WTC11 (cell line): ENCODE measurements around the gene OSBP2. TPM values are rescaled to one million over a fixed set of nuclear protein-coding genes. Genes with fewer than 3 reads are reported as not detected.

Source experiments
- ATAC-seq: fragments of 200-7000 bp; cut with Tn5 transposase; 2 replicates; pipeline ENCODE4 v1.10.0; 2021; ENCODE audit warnings: mild to moderate bottlenecking, moderate library complexity
- CTCF ChIA-PET: fragments of 300-600 bp; sonication (Branson Sonifier 250); formaldehyde crosslinking; loops from one replicate; lab custom pipeline; 2021; ENCODE audit warnings: antibody characterized with exemption; lab: Charles Lee
- POLR2A ChIA-PET: fragments of 350-600 bp; sonication (Branson Sonifier 250); formaldehyde crosslinking; loops from one replicate; lab custom pipeline; 2021; ENCODE audit warnings: antibody characterized with exemption; lab: Charles Lee
- DNase-seq: peaks from one replicate; pipeline ENCODE4 v3.0.0; 2021; ENCODE audit warnings: low spot score
- H3K27ac Mint-ChIP-seq: 2 replicates; pipeline ENCODE4 v1.8.0; 2021; ENCODE audit warnings: mixed read lengths
- H3K27me3 Mint-ChIP-seq: 2 replicates; pipeline ENCODE4 v1.8.0; 2021; ENCODE audit warnings: low read depth, mild to moderate bottlenecking, moderate library complexity, mixed read lengths
- H3K36me3 Mint-ChIP-seq: 2 replicates; pipeline ENCODE4 v1.8.0; 2021; ENCODE audit warnings: mixed read lengths
- H3K4me1 Mint-ChIP-seq: 2 replicates; pipeline ENCODE4 v1.8.0; 2022; ENCODE audit warnings: mixed read lengths
- H3K4me3 Mint-ChIP-seq: 2 replicates; pipeline ENCODE4 v1.8.0; 2021; ENCODE audit warnings: mild to moderate bottlenecking, moderate library complexity, mixed read lengths
- H3K9me3 Mint-ChIP-seq: 2 replicates; pipeline ENCODE4 v1.8.0; 2021; ENCODE audit warnings: mixed read lengths
- GRHL2 ChIP-seq: fragments of 250-450 bp; sonication (Bioruptor Pico); IDR thresholded peaks from 2 replicates; pipeline ENCODE4 v1.8.0; 2022; ENCODE audit warnings: mild to moderate bottlenecking, moderate library complexity; ENCODE audit not compliant: insufficient replicate concordance, severe bottlenecking
- JAZF1 ChIP-seq: fragments of 250-450 bp; sonication (Bioruptor Pico); IDR thresholded peaks from 2 replicates; pipeline ENCODE4 v1.9.0; 2021; ENCODE audit warnings: moderate library complexity, mild to moderate bottlenecking, inconsistent platforms
- NFATC4 ChIP-seq: fragments of 250-450 bp; sonication (Bioruptor Pico); IDR thresholded peaks from 2 replicates; pipeline ENCODE4 v1.9.0; 2021; ENCODE audit warnings: mild to moderate bottlenecking
- NFYB ChIP-seq: sonication (generic); formaldehyde crosslinking; conservative IDR thresholded peaks from 2 replicates; pipeline ENCODE4 v1.8.0; 2022; ENCODE audit warnings: low read depth, missing genetic modification reagents
- NR3C1 ChIP-seq: sonication (generic); formaldehyde crosslinking; conservative IDR thresholded peaks from 2 replicates; pipeline ENCODE4 v1.8.1; 2023; ENCODE audit warnings: low read depth, mild to moderate bottlenecking, missing genetic modification reagents
- TEAD4 ChIP-seq: sonication (generic); formaldehyde crosslinking; IDR thresholded peaks from 2 replicates; pipeline ENCODE4 v1.8.0; 2022; ENCODE audit warnings: mild to moderate bottlenecking, missing genetic modification reagents
- ZNF138 ChIP-seq: sonication (generic); formaldehyde crosslinking; conservative IDR thresholded peaks from 2 replicates; pipeline ENCODE4 v1.8.1; 2022; ENCODE audit warnings: mild to moderate bottlenecking, moderate library complexity, missing genetic modification reagents
- ZNF671 ChIP-seq: fragments of 250-450 bp; sonication (Bioruptor Pico); IDR thresholded peaks from 2 replicates; pipeline ENCODE4 v1.8.0; 2021; ENCODE audit warnings: mild to moderate bottlenecking
- total RNA-seq: library from RNA; stranded (reverse); gene quantifications from 3 replicates; pipeline ENCODE4 v1.2.3, GENCODE V29; 2021
- TF ChIP-seq, protein P1 (sequence below): fragments of 250-450 bp; sonication (Bioruptor Pico); IDR thresholded peaks from 2 replicates; pipeline ENCODE4 v1.9.0; 2021; ENCODE audit warnings: moderate library complexity, mild to moderate bottlenecking, inconsistent platforms, borderline replicate concordance
- TF ChIP-seq, protein P2 (sequence below): sonication (generic); formaldehyde crosslinking; IDR thresholded peaks from 2 replicates; pipeline ENCODE4 v1.8.1; 2022; ENCODE audit warnings: missing genetic modification reagents, borderline replicate concordance
- TF ChIP-seq, protein P3 (sequence below): sonication (generic); formaldehyde crosslinking; conservative IDR thresholded peaks from 2 replicates; pipeline ENCODE4 v1.8.1; 2023; ENCODE audit warnings: mild to moderate bottlenecking, low read depth, missing genetic modification reagents, moderate library complexity
- TF ChIP-seq, protein P4 (sequence below): sonication (generic); formaldehyde crosslinking; IDR thresholded peaks from 2 replicates; pipeline ENCODE4 v1.8.0; 2023; ENCODE audit warnings: mild to moderate bottlenecking, missing genetic modification reagents
- TF ChIP-seq, protein P5 (sequence below): sonication (generic); formaldehyde crosslinking; conservative IDR thresholded peaks from 2 replicates; pipeline ENCODE4 v1.8.1; 2022; ENCODE audit warnings: mild to moderate bottlenecking, missing genetic modification reagents
- TF ChIP-seq, protein P6 (sequence below): fragments of 250-450 bp; sonication (Bioruptor Pico); IDR thresholded peaks from 2 replicates; pipeline ENCODE4 v1.8.0; 2021; ENCODE audit warnings: mild to moderate bottlenecking
- TF ChIP-seq, protein P7 (sequence below): sonication (generic); formaldehyde crosslinking; IDR thresholded peaks from 2 replicates; pipeline ENCODE4 v1.8.0; 2022; ENCODE audit warnings: mild to moderate bottlenecking, missing genetic modification reagents
- TF ChIP-seq, protein P8 (sequence below): sonication (generic); formaldehyde crosslinking; IDR thresholded peaks from 2 replicates; pipeline ENCODE4 v1.8.1; 2023; ENCODE audit warnings: mild to moderate bottlenecking, missing genetic modification reagents, moderate library complexity

Gene OSBP2
- total RNA-seq, 1 experiment from 2014 or later, result 4.1 TPM

DNA sequence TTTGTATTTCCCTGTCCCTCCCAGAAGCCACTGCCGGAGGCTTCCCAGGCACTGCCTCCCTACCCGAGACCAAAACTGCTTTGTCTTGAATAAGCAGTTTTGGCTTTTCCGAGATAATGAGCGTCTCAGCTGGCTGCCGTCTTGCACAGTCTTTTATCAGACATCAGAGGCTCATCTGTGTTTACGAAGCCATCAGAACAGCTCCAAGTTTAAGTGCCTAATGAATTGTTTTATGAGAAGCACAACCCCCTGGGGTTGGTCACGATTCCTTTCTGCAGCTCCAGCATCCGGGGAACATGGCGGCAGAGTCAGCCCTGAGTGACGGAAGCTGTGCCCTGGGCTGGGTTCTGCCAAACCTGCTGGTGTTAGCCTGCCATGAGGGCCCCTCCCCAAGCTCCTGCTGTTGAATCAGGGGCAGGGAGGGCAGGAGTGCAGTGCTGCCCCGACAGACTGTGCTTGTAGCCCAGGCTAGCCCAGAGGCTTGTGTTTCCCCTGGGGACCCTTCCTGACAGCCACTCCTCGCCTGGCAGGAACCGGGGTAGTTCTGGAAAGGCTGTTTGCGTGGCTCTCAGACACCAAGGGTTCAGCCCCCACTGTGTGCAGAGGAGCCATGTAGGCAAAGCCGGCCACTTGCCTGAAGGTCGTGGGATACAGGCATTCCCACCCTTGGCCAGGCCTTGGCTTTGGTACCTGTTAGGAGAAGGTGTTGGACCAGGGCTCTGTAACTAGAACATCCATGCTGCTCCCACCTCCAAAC, 177.8 kb downstream of the OSBP2 start (continued):
- TF ChIP-seq, protein P1, sequence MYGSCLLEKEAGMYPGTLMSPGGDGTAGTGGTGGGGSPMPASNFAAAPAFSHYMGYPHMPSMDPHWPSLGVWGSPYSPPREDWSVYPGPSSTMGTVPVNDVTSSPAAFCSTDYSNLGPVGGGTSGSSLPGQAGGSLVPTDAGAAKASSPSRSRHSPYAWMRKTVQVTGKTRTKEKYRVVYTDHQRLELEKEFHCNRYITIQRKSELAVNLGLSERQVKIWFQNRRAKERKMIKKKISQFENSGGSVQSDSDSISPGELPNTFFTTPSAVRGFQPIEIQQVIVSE, result no peak
- TF ChIP-seq, protein P2, sequence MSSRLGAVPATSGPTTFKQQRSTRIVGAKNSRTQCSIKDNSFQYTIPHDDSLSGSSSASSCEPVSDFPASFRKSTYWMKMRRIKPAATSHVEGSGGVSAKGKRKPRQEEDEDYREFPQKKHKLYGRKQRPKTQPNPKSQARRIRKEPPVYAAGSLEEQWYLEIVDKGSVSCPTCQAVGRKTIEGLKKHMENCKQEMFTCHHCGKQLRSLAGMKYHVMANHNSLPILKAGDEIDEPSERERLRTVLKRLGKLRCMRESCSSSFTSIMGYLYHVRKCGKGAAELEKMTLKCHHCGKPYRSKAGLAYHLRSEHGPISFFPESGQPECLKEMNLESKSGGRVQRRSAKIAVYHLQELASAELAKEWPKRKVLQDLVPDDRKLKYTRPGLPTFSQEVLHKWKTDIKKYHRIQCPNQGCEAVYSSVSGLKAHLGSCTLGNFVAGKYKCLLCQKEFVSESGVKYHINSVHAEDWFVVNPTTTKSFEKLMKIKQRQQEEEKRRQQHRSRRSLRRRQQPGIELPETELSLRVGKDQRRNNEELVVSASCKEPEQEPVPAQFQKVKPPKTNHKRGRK (CRISPR knock-in tag), result no peak
- TF ChIP-seq ZNF138 (CRISPR knock-in tag) (no peak), NFATC4 (CRISPR knock-in tag) (no peak), ZNF671 (CRISPR knock-in tag) (no peak), GRHL2 (CRISPR knock-in tag) (no peak)
- TF ChIP-seq, protein P3, sequence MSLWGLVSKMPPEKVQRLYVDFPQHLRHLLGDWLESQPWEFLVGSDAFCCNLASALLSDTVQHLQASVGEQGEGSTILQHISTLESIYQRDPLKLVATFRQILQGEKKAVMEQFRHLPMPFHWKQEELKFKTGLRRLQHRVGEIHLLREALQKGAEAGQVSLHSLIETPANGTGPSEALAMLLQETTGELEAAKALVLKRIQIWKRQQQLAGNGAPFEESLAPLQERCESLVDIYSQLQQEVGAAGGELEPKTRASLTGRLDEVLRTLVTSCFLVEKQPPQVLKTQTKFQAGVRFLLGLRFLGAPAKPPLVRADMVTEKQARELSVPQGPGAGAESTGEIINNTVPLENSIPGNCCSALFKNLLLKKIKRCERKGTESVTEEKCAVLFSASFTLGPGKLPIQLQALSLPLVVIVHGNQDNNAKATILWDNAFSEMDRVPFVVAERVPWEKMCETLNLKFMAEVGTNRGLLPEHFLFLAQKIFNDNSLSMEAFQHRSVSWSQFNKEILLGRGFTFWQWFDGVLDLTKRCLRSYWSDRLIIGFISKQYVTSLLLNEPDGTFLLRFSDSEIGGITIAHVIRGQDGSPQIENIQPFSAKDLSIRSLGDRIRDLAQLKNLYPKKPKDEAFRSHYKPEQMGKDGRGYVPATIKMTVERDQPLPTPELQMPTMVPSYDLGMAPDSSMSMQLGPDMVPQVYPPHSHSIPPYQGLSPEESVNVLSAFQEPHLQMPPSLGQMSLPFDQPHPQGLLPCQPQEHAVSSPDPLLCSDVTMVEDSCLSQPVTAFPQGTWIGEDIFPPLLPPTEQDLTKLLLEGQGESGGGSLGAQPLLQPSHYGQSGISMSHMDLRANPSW, result no peak

DNA sequence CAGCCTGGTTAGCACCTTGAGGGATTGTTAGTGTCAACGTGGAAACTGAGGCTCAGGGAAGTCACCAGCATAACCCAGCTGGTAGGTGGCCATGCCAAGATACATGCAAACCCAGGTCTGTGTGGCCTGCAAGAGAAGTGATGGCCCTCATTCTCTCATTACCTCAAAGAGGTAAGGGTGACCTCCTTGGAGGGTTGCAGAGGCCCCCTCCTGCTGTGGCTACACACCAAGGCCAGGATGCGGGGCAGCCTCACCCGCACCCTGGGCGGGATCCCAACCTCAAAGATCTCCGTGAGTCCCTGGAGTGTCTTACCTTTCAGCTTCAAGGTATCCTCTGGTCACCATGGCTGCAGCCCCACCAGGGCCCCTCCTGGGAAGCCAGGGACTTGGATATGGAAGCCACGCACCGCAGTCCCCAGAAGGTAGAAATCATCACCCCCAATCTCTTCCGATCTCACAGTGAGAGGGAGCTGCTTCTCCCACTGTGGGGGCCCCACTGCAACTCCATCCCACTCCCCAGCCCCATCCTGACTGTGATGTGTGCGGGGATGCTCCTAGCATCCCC, 178.5 kb downstream of the OSBP2 start:
- H3K27ac Mint-ChIP-seq, result no peak overlapping the region
- H3K36me3 Mint-ChIP-seq, result no peaks in the 10 kb centered on the region
- no peak for DNase-seq
- no peak for ATAC-seq
- POLR2A ChIA-PET, result no interaction called here
- H3K4me3 Mint-ChIP-seq, result no peak overlapping the region
- TF ChIP-seq, protein P4, sequence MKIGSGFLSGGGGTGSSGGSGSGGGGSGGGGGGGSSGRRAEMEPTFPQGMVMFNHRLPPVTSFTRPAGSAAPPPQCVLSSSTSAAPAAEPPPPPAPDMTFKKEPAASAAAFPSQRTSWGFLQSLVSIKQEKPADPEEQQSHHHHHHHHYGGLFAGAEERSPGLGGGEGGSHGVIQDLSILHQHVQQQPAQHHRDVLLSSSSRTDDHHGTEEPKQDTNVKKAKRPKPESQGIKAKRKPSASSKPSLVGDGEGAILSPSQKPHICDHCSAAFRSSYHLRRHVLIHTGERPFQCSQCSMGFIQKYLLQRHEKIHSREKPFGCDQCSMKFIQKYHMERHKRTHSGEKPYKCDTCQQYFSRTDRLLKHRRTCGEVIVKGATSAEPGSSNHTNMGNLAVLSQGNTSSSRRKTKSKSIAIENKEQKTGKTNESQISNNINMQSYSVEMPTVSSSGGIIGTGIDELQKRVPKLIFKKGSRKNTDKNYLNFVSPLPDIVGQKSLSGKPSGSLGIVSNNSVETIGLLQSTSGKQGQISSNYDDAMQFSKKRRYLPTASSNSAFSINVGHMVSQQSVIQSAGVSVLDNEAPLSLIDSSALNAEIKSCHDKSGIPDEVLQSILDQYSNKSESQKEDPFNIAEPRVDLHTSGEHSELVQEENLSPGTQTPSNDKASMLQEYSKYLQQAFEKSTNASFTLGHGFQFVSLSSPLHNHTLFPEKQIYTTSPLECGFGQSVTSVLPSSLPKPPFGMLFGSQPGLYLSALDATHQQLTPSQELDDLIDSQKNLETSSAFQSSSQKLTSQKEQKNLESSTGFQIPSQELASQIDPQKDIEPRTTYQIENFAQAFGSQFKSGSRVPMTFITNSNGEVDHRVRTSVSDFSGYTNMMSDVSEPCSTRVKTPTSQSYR (CRISPR knock-in tag), result no peak
- TF ChIP-seq, protein P5, sequence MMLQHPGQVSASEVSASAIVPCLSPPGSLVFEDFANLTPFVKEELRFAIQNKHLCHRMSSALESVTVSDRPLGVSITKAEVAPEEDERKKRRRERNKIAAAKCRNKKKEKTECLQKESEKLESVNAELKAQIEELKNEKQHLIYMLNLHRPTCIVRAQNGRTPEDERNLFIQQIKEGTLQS (CRISPR knock-in tag), result no peak
- TF ChIP-seq TEAD4 (CRISPR knock-in tag) (no peak), JAZF1 (CRISPR knock-in tag) (no peak), NR3C1 (CRISPR knock-in tag) (no peak)
- no peaks in the 10 kb centered on the region for H3K9me3 Mint-ChIP-seq
- no peaks in the 10 kb centered on the region for H3K27me3 Mint-ChIP-seq
- CTCF ChIA-PET, result no interaction called here
- H3K4me1 Mint-ChIP-seq, result no peaks in the 10 kb centered on the region

DNA sequence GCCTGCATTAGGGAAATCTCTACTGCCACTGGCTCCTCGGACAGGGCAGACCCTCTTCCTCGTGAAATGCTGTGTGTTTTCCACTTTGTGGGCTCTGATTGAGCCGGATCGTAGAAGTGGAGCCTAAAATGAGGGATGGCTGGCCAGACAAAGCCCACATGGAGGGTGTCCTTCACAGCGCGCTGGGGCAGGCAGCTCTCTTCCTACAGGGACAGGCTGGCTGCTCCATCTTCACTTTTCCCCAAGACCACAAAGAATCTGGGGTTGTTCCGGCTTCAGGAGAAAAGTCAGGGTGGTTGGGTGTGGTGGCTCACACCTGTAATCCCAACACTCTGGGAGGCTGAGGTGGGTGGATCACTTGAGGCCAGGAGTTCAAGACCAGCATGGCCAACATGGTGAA, 179.0 kb downstream of the OSBP2 start:
- ChIA-PET POLR2A (no interaction called here), CTCF (no interaction called here)
- Mint-ChIP-seq H3K36me3 (no peaks in the 10 kb centered on the region), H3K27ac (no peak overlapping the region), H3K9me3 (no peaks in the 10 kb centered on the region), H3K4me3 (no peak overlapping the region), H3K27me3 (no peaks in the 10 kb centered on the region), H3K4me1 (no peaks in the 10 kb centered on the region)
- no peak for DNase-seq
- ATAC-seq, result no peak
- no peak for TF ChIP-seq NFYB (CRISPR knock-in tag)
- TF ChIP-seq, protein P6, sequence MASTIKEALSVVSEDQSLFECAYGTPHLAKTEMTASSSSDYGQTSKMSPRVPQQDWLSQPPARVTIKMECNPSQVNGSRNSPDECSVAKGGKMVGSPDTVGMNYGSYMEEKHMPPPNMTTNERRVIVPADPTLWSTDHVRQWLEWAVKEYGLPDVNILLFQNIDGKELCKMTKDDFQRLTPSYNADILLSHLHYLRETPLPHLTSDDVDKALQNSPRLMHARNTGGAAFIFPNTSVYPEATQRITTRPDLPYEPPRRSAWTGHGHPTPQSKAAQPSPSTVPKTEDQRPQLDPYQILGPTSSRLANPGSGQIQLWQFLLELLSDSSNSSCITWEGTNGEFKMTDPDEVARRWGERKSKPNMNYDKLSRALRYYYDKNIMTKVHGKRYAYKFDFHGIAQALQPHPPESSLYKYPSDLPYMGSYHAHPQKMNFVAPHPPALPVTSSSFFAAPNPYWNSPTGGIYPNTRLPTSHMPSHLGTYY, result no peak
- no peak for TF ChIP-seq NR3C1 (CRISPR knock-in tag)
- TF ChIP-seq, protein P7, sequence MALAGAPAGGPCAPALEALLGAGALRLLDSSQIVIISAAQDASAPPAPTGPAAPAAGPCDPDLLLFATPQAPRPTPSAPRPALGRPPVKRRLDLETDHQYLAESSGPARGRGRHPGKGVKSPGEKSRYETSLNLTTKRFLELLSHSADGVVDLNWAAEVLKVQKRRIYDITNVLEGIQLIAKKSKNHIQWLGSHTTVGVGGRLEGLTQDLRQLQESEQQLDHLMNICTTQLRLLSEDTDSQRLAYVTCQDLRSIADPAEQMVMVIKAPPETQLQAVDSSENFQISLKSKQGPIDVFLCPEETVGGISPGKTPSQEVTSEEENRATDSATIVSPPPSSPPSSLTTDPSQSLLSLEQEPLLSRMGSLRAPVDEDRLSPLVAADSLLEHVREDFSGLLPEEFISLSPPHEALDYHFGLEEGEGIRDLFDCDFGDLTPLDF (CRISPR knock-in tag), result no peak
- TF ChIP-seq, protein P8, sequence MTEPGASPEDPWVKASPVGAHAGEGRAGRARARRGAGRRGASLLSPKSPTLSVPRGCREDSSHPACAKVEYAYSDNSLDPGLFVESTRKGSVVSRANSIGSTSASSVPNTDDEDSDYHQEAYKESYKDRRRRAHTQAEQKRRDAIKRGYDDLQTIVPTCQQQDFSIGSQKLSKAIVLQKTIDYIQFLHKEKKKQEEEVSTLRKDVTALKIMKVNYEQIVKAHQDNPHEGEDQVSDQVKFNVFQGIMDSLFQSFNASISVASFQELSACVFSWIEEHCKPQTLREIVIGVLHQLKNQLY, result no peak
